Stomach (tissue), 9 donors: ENCODE measurements around the gene PRICKLE1. TPM values are rescaled to one million over a fixed set of nuclear protein-coding genes. Genes with fewer than 3 reads are reported as not detected.

ENCODE experiments used
- DNase-seq, 2 donors: peaks; one replicate each; pipeline versions ENCODE4 v3.0.0 to v3.0.0-alpha.2; 2013 to 2019
- H3K27ac ChIP-seq, 5 donors: fragments of 200-600 bp in 4 of 5; sonication (generic) in 4 of 5; one replicate each; pipeline ENCODE4 v1.5.1; 2013 to 2019; ENCODE audit warnings: mild to moderate bottlenecking in 1 of 5, moderate library complexity in 1 of 5
- H3K27me3 ChIP-seq, 3 donors: fragments of 200-600 bp; sonication (generic); one replicate each; pipeline ENCODE4 v1.5.1; 2017 to 2019; ENCODE audit warnings: mixed run types in 1 of 3
- H3K36me3 ChIP-seq, 4 donors: fragments of 200-600 bp; sonication (generic); 1 replicate in 3 of 4; 2 replicates in 1 of 4; pipeline ENCODE4 v1.5.1; 2016 to 2019
- H3K4me1 ChIP-seq, 4 donors: fragments of 200-600 bp; sonication (generic); one replicate each; pipeline ENCODE4 v1.5.1; 2016 to 2019
- H3K4me3 ChIP-seq, 4 donors: fragments of 200-600 bp; sonication (generic) in 3 of 4; one replicate each; pipeline ENCODE4 v1.5.1; 2016 to 2019; ENCODE audit warnings: mild to moderate bottlenecking in 1 of 4
- H3K9me3 ChIP-seq, 4 donors: fragments of 200-600 bp; sonication (generic); one replicate each; pipeline ENCODE4 v1.5.1; 2016 to 2019
- CTCF ChIP-seq, 7 experiments: fragments of 450-650 bp in 4 of 7; fragments of 200-600 bp in 3 of 7; sonication (generic) in 3 of 7; IDR thresholded peaks; one replicate each; pipeline ENCODE4 v1.5.1; 2016 to 2019; ENCODE audit warnings: antibody characterized with exemption in 7 of 7, control low read depth in 2 of 7, mild to moderate bottlenecking in 1 of 7
- EP300 ChIP-seq: sonication (generic); formaldehyde crosslinking; IDR thresholded peaks from one replicate; pipeline ENCODE4 v1.6.1; 2017; ENCODE audit warnings: antibody characterized with exemption
- POLR2A ChIP-seq, 4 donors: fragments of 450-650 bp; IDR thresholded peaks; one replicate each; pipeline ENCODE4 v1.6.1; 2016; ENCODE audit warnings: antibody characterized with exemption in 4 of 4, control low read depth in 2 of 4, mild to moderate bottlenecking in 1 of 4, moderate library complexity in 1 of 4
- POLR2AphosphoS5 ChIP-seq, 3 donors: sonication (generic); formaldehyde crosslinking; IDR thresholded peaks; one replicate each; pipeline ENCODE4 v1.6.1; 2016; ENCODE audit warnings: antibody characterized with exemption in 3 of 3
- WGBS, 5 donors: extraction: QIAGEN DNeasy Blood & Tissue Kit in 3 of 5; methylation state at CpG; one replicate each; pipeline versions ENCODE4 v1.1.5 to v1.1.7; 2013 to 2018; 5-methylcytosine and 5-hydroxymethylcytosine counted together
- intact Hi-C: fragments of 100-400 bp; cut with DNase I; formaldehyde crosslinking; loops from one replicate; pipeline ENCODE4 v1.15.1; 2023; ENCODE audit warnings: low total_unique reads
- polyA plus RNA-seq, 3 donors: library from polyadenylated mRNA; stranded (reverse); fragments of 200-250 nt; gene quantifications; one replicate each; pipeline ENCODE4 v1.2.3, GENCODE V29; 2013
- total RNA-seq, 5 donors: library from RNA; depleted of rRNA; stranded (reverse); fragments of >200 nt; gene quantifications; one replicate each; pipeline versions ENCODE4 v1.1.0 to v1.2.3, GENCODE V29; 2014 to 2016
- donor health status: healthy with polysubstance abuse.
- donor health status: Bipolar disorder and iron deficiency.
- donor health status: healthy.

Gene PRICKLE1
- total and polyA plus RNA-seq, 8 donors: 0.80 to 15.1 (median 2.9) TPM

GRCh38 chr12:42560977-42561376 lies 28.6 kb downstream of the PRICKLE1 start:
- TF ChIP-seq POLR2A (IDR thresholded peaks at IDR 0.05) (no peak), POLR2AphosphoS5 (IDR thresholded peaks at IDR 0.05) (no peak), CTCF (IDR thresholded peaks at IDR 0.05) (no peak), EP300 (no peak)
- intact Hi-C loops: no loop called here
- Histone ChIP-seq H3K27ac (no peak overlapping the region), H3K27me3 (no peaks in the 10 kb centered on the region), H3K36me3 (no peaks in the 10 kb centered on the region), H3K4me1 (peaks cover 0 to 16% (median 7%) of the 10 kb centered on the region in 4 donors), H3K4me3 (no peak overlapping the region), H3K9me3 (no peaks in the 10 kb centered on the region)
- no peak for DNase-seq
- WGBS, 5 donors: 82 to 93% (median 92%) methylated on average over 1 of the region's 1 CpG

GRCh38 chr12:42557586-42558172 lies 31.9 kb downstream of the PRICKLE1 start:
- Histone ChIP-seq H3K9me3 (no peaks in the 10 kb centered on the region), H3K4me3 (no peak overlapping the region), H3K27me3 (no peaks in the 10 kb centered on the region), H3K27ac (no peak overlapping the region), H3K4me1 (no peaks in the 10 kb centered on the region), H3K36me3 (no peaks in the 10 kb centered on the region)
- TF ChIP-seq POLR2AphosphoS5 (IDR thresholded peaks at IDR 0.05) (no peak), CTCF (IDR thresholded peaks at IDR 0.05) (no peak), EP300 (no peak), POLR2A (IDR thresholded peaks at IDR 0.05) (no peak)
- no peak for DNase-seq
- WGBS, 5 donors: 81 to 90% (median 86%) methylated on average over 3 of the region's 3 CpGs
- intact Hi-C loops: no loop called here

- Histone ChIP-seq H3K27me3 (no peaks in the 10 kb centered on the region), H3K36me3 (no peaks in the 10 kb centered on the region), H3K4me1 (no peaks in the 10 kb centered on the region), H3K4me3 (no peak overlapping the region), H3K27ac (no peak overlapping the region), H3K9me3 (no peaks in the 10 kb centered on the region)
- TF ChIP-seq POLR2A (IDR thresholded peaks at IDR 0.05) (no peak), CTCF (IDR thresholded peaks at IDR 0.05) (no peak), POLR2AphosphoS5 (IDR thresholded peaks at IDR 0.05) (no peak)
- no peak for DNase-seq
- WGBS, 5 donors: 90 to 96% (median 94%) methylated on average over 2 of the region's 2 CpGs
- intact Hi-C loops: no loop called here
Measured at GRCh38 chr12:42556917-42557316, 32.6 kb downstream of the PRICKLE1 start.

GRCh38 chr12:42552822-42553221 lies 36.7 kb downstream of the PRICKLE1 start:
- Histone ChIP-seq H3K4me3 (no peak overlapping the region), H3K27ac (no peak overlapping the region), H3K9me3 (no peaks in the 10 kb centered on the region), H3K36me3 (peaks cover 0 to 11% (median 0%) of the 10 kb centered on the region in 4 donors), H3K27me3 (no peaks in the 10 kb centered on the region), H3K4me1 (no peaks in the 10 kb centered on the region)
- 80 to 85% (median 83%) methylated on average over 17 of the region's 17 CpGs for WGBS, 5 donors
- intact Hi-C loops: no loop called here
- no peak for TF ChIP-seq CTCF (IDR thresholded peaks at IDR 0.05)
- TF ChIP-seq EP300: no peak
- TF ChIP-seq POLR2AphosphoS5 (IDR thresholded peaks at IDR 0.05): no peak
- TF ChIP-seq POLR2A (IDR thresholded peaks at IDR 0.05): no peak
- DNase-seq: no peak
